ENCODE data around the gene SOCS3.
A peak's percentile ranks its signal among the peaks of the same experiment; 100 is the strongest.

The SOCS3 gene

GRCh38 chr17:78315355-78316114 is 44.3 kb downstream of the SOCS3 start:
- TF ChIP-seq POLR2AphosphoS5 (IDR thresholded peaks at IDR 0.05; ENCODE audit: low read depth, low read length) = no peak
- no peak for TF ChIP-seq FOXP2 (optimal IDR thresholded peaks at IDR 0.05; ENCODE audit: borderline replicate concordance, extremely low read depth, extremely low read length, insufficient read depth)
- TF ChIP-seq SIN3A (IDR thresholded peaks at IDR 0.05; ENCODE audit: borderline replicate concordance, insufficient read depth, low read length) = 0 out of 2 replicates have a peak, but pooled peaks have one; percentile 35

- no peak for TF ChIP-seq SIN3A (IDR thresholded peaks at IDR 0.05; ENCODE audit: borderline replicate concordance, insufficient read depth, low read length)
- TF ChIP-seq TAF1 (IDR thresholded peaks at IDR 0.05; ENCODE audit: borderline replicate concordance, insufficient read depth, low read length) = no peak
- no peak for TF ChIP-seq REST (IDR thresholded peaks at IDR 0.05; ENCODE audit: insufficient read depth in 1 of 2, low read depth in 2 of 2, low read length in 2 of 2)
- no peak for TF ChIP-seq FOXP2 (optimal IDR thresholded peaks at IDR 0.05; ENCODE audit: borderline replicate concordance, extremely low read depth, extremely low read length, insufficient read depth)
- TF ChIP-seq POLR2AphosphoS5 (IDR thresholded peaks at IDR 0.05; ENCODE audit: low read depth, low read length) = no peak
Observed at GRCh38 chr17:78314683-78315354, 45.1 kb downstream of the SOCS3 start.

GRCh38 chr17:78313735-78314648 is 45.9 kb downstream of the SOCS3 start:
- no peak for TF ChIP-seq REST (IDR thresholded peaks at IDR 0.05; ENCODE audit: insufficient read depth in 1 of 2, low read depth in 2 of 2, low read length in 2 of 2)
- no peak for TF ChIP-seq POLR2AphosphoS5 (IDR thresholded peaks at IDR 0.05; ENCODE audit: low read depth, low read length)
- TF ChIP-seq FOXP2 (optimal IDR thresholded peaks at IDR 0.05; ENCODE audit: borderline replicate concordance, extremely low read depth, extremely low read length, insufficient read depth) = peak; percentile 65
- peak; percentile 37; the same call in 1 of the 2 replicates for TF ChIP-seq TAF1 (IDR thresholded peaks at IDR 0.05; ENCODE audit: borderline replicate concordance, insufficient read depth, low read length)
- peak; percentile 69; the same call in 1 of the 2 replicates for TF ChIP-seq SIN3A (IDR thresholded peaks at IDR 0.05; ENCODE audit: borderline replicate concordance, insufficient read depth, low read length)

- no peak for TF ChIP-seq REST (IDR thresholded peaks at IDR 0.05; ENCODE audit: insufficient read depth in 1 of 2, low read depth in 2 of 2, low read length in 2 of 2)
- TF ChIP-seq TAF1 (IDR thresholded peaks at IDR 0.05; ENCODE audit: borderline replicate concordance, insufficient read depth, low read length) = no peak
- no peak for TF ChIP-seq POLR2AphosphoS5 (IDR thresholded peaks at IDR 0.05; ENCODE audit: low read depth, low read length)
- TF ChIP-seq FOXP2 (optimal IDR thresholded peaks at IDR 0.05; ENCODE audit: borderline replicate concordance, extremely low read depth, extremely low read length, insufficient read depth) = no peak
- no peak for TF ChIP-seq SIN3A (IDR thresholded peaks at IDR 0.05; ENCODE audit: borderline replicate concordance, insufficient read depth, low read length)
Observed at GRCh38 chr17:78307887-78308638, 51.8 kb downstream of the SOCS3 start.

Measured in PFSK-1 (cell line).